GM19023 (cell line): ENCODE measurements around the gene PRG2.
"Not testable (repeated sequence)": the region's sequence is repeated elsewhere in the genome, so short reads cannot be mapped to it uniquely, and the experiment has no call there.

ENCODE experiments used
- ATAC-seq: cut with Tn5 transposase; IDR thresholded peaks from one replicate; pipeline ENCODE4 v1.9.1; 2021; ENCODE audit warnings: mild to moderate bottlenecking, moderate library complexity; ENCODE audit not compliant: unreplicated experiment

The PRG2 gene

GRCh38 chr11:57349491-57350274 lies 40.8 kb downstream of the PRG2 start:
- no peak for ATAC-seq

GRCh38 chr11:57348636-57349313 lies 41.7 kb downstream of the PRG2 start:
- ATAC-seq = no peak

- no peak for ATAC-seq
These were observed 42.4 kb downstream of the PRG2 start for GRCh38 chr11:57348052-57348451.

- ATAC-seq = no peak
These were observed 43.1 kb downstream of the PRG2 start for GRCh38 chr11:57347336-57347735.

- peak; percentile 71 for ATAC-seq
These were observed 44.8 kb downstream of the PRG2 start for GRCh38 chr11:57345555-57346211.

- ATAC-seq = no peak
These were observed 45.6 kb downstream of the PRG2 start for GRCh38 chr11:57344826-57345225.

GRCh38 chr11:57343825-57344224 lies 46.6 kb downstream of the PRG2 start:
- no peak for ATAC-seq

GRCh38 chr11:57342702-57343101 lies 47.7 kb downstream of the PRG2 start:
- no peak for ATAC-seq

- no peak for ATAC-seq
These were observed 49.1 kb downstream of the PRG2 start for GRCh38 chr11:57341250-57341808.

- no peak for ATAC-seq
These were observed 50.3 kb downstream of the PRG2 start for GRCh38 chr11:57340039-57340615.

- ATAC-seq = no peak
These were observed 51.1 kb downstream of the PRG2 start for GRCh38 chr11:57339328-57339727.

- no peak for ATAC-seq
These were observed 52.3 kb downstream of the PRG2 start, which contains the start of gene P2RX3 for GRCh38 chr11:57338142-57338541. TSS of gene P2RX3 (plus strand) at chr11:57338352. CDS start at chr11:57338551, 199 bp downstream.

GRCh38 chr11:57336856-57337255 lies 53.6 kb downstream of the PRG2 start:
- ATAC-seq = not testable (repeated sequence)
